HEK293 (cell line): ENCODE results near the gene NF2.

Experiments
- CTCF ChIA-PET: fragments of 350-600 bp; formaldehyde crosslinking; extraction: SDS; loops from one replicate; lab custom pipeline; 2021; ENCODE audit warnings: antibody characterized with exemption; lab: Yijun Ruan, JAX
- POLR2A ChIA-PET: fragments of 300-600 bp; formaldehyde crosslinking; extraction: SDS; loops from one replicate; lab custom pipeline; 2020; ENCODE audit warnings: antibody characterized with exemption, inconsistent platforms; lab: Yijun Ruan, JAX
- H3K27ac ChIP-seq: fragments of 200-500 bp; sonication (Bioruptor generic); 2 replicates; pipeline ENCODE4 v1.5.1; 2014; ENCODE audit warnings: low read depth, low read length, control low read depth, inconsistent platforms; ENCODE audit errors: extremely low read depth
- H3K36me3 ChIP-seq, 2 experiments: fragments of 200-500 bp in 1 of 2; sonication (Bioruptor generic) in 1 of 2; 1 replicate in 1 of 2; 2 replicates in 1 of 2; pipeline ENCODE4 v1.5.1; 2014 to 2017; ENCODE audit warnings: inconsistent platforms in 2 of 2, low read length in 2 of 2; ENCODE audit not compliant: control insufficient read depth in 2 of 2, insufficient read depth in 1 of 2
- H3K4me1 ChIP-seq: fragments of 200-500 bp; sonication (Bioruptor generic); 2 replicates; pipeline ENCODE4 v1.5.1; 2014; ENCODE audit warnings: mild to moderate bottlenecking, low read length, inconsistent platforms; ENCODE audit not compliant: control insufficient read depth, insufficient read depth
- H3K4me3 ChIP-seq: 2 replicates; pipeline ENCODE4 v1.5.1; 2011; ENCODE audit warnings: low read depth, mild to moderate bottlenecking, control low read depth, low read length, moderate library complexity
- H3K9me3 ChIP-seq: fragments of 200-500 bp; sonication (Bioruptor generic); 2 replicates; pipeline ENCODE4 v1.5.1; 2014; ENCODE audit warnings: low read depth, low read length, inconsistent platforms; ENCODE audit not compliant: control insufficient read depth, insufficient read depth
- EGR2 ChIP-seq: fragments of 450-650 bp; formaldehyde crosslinking; IDR thresholded peaks from 2 replicates; pipeline ENCODE4 v1.5.1; 2016; ENCODE audit warnings: low read depth, missing biosample characterization, missing genetic modification characterization
- GLIS1 ChIP-seq: fragments of 450-650 bp; formaldehyde crosslinking; IDR thresholded peaks from 2 replicates; pipeline ENCODE4 v1.5.1; 2016; ENCODE audit warnings: missing biosample characterization, missing genetic modification characterization
- GLIS2 ChIP-seq: fragments of 450-650 bp; formaldehyde crosslinking; IDR thresholded peaks from 2 replicates; pipeline ENCODE4 v1.5.1; 2016; ENCODE audit warnings: missing biosample characterization, missing genetic modification characterization
- MEIS1 ChIP-seq: sonication (generic); formaldehyde crosslinking; IDR thresholded peaks from 2 replicates; pipeline ENCODE4 v1.8.1; 2022; ENCODE audit warnings: missing genetic modification reagents, mild to moderate bottlenecking, borderline replicate concordance
- SALL2 ChIP-seq: fragments of 450-650 bp; formaldehyde crosslinking; IDR thresholded peaks from 2 replicates; pipeline ENCODE4 v1.5.0; 2017; ENCODE audit warnings: missing biosample characterization, mild to moderate bottlenecking, missing genetic modification characterization, borderline replicate concordance
- SETDB1 ChIP-seq: IDR thresholded peaks from one replicate; pipeline ENCODE4 v1.6.1; 2017; ENCODE audit warnings: mild to moderate bottlenecking, low read length, moderate library complexity, mixed read lengths; ENCODE audit not compliant: insufficient read length
- TSHZ1 ChIP-seq: fragments of 450-650 bp; formaldehyde crosslinking; IDR thresholded peaks from 2 replicates; pipeline ENCODE4 v1.5.1; 2016; ENCODE audit warnings: missing biosample characterization, missing genetic modification characterization, borderline replicate concordance
- YY2 ChIP-seq: fragments of 450-650 bp; formaldehyde crosslinking; IDR thresholded peaks from 2 replicates; pipeline ENCODE4 v1.5.1; 2016; ENCODE audit warnings: missing biosample characterization, missing genetic modification characterization
- ZIC2 ChIP-seq: fragments of 450-650 bp; formaldehyde crosslinking; IDR thresholded peaks from 2 replicates; pipeline ENCODE4 v1.5.1; 2016; ENCODE audit warnings: missing biosample characterization, missing genetic modification characterization
- ZNF16 ChIP-seq: fragments of 450-650 bp; formaldehyde crosslinking; IDR thresholded peaks from 2 replicates; pipeline ENCODE4 v1.5.1; 2016; ENCODE audit warnings: low read depth, missing biosample characterization, missing genetic modification characterization
- ZNF184 ChIP-seq: fragments of 450-650 bp; IDR thresholded peaks from 2 replicates; pipeline ENCODE4 v1.5.1; 2018; ENCODE audit warnings: missing biosample characterization, mild to moderate bottlenecking, missing genetic modification characterization
- ZNF311 ChIP-seq: fragments of 450-650 bp; formaldehyde crosslinking; IDR thresholded peaks from 2 replicates; pipeline ENCODE4 v1.5.1; 2017; ENCODE audit warnings: missing biosample characterization, missing genetic modification characterization, borderline replicate concordance
- ZNF398 ChIP-seq: fragments of 450-650 bp; formaldehyde crosslinking; IDR thresholded peaks from 2 replicates; pipeline ENCODE4 v1.5.1; 2017; ENCODE audit warnings: missing biosample characterization, missing genetic modification characterization
- ZNF521 ChIP-seq: fragments of 450-650 bp; formaldehyde crosslinking; IDR thresholded peaks from 2 replicates; pipeline ENCODE4 v1.5.1; 2017; ENCODE audit warnings: missing biosample characterization, mild to moderate bottlenecking, missing genetic modification characterization
- ZNF580 ChIP-seq: fragments of 450-650 bp; formaldehyde crosslinking; IDR thresholded peaks from 2 replicates; pipeline ENCODE4 v1.5.1; 2016; ENCODE audit warnings: missing biosample characterization, missing genetic modification characterization
- ZNF670 ChIP-seq: fragments of 450-650 bp; formaldehyde crosslinking; IDR thresholded peaks from 2 replicates; pipeline ENCODE4 v1.5.1; 2016; ENCODE audit warnings: missing biosample characterization, missing genetic modification characterization, low read depth
- ZNF747 ChIP-seq: fragments of 450-650 bp; formaldehyde crosslinking; IDR thresholded peaks from 2 replicates; pipeline ENCODE4 v1.5.1; 2016; ENCODE audit warnings: missing biosample characterization, missing genetic modification characterization
- TF ChIP-seq, protein P1 (sequence below): fragments of 450-650 bp; formaldehyde crosslinking; IDR thresholded peaks from 2 replicates; pipeline ENCODE4 v1.5.1; 2016; ENCODE audit warnings: missing biosample characterization, missing genetic modification characterization
- TF ChIP-seq, protein P2 (sequence below): fragments of 450-650 bp; formaldehyde crosslinking; IDR thresholded peaks from 2 replicates; pipeline ENCODE4 v1.5.1; 2016; ENCODE audit warnings: missing biosample characterization, missing genetic modification characterization
- TF ChIP-seq, protein P3 (sequence below): fragments of 450-650 bp; formaldehyde crosslinking; IDR thresholded peaks from 2 replicates; pipeline ENCODE4 v1.5.1; 2016; ENCODE audit warnings: missing biosample characterization, missing genetic modification characterization
- TF ChIP-seq, protein P4 (sequence below): fragments of 450-650 bp; IDR thresholded peaks from 2 replicates; pipeline ENCODE4 v1.5.1; 2018; ENCODE audit warnings: missing biosample characterization, mild to moderate bottlenecking, missing genetic modification characterization

The NF2 gene

GRCh38 chr22:29724843-29725242 lies 121.4 kb downstream of the NF2 start (continued):
- TF ChIP-seq, protein P1, sequence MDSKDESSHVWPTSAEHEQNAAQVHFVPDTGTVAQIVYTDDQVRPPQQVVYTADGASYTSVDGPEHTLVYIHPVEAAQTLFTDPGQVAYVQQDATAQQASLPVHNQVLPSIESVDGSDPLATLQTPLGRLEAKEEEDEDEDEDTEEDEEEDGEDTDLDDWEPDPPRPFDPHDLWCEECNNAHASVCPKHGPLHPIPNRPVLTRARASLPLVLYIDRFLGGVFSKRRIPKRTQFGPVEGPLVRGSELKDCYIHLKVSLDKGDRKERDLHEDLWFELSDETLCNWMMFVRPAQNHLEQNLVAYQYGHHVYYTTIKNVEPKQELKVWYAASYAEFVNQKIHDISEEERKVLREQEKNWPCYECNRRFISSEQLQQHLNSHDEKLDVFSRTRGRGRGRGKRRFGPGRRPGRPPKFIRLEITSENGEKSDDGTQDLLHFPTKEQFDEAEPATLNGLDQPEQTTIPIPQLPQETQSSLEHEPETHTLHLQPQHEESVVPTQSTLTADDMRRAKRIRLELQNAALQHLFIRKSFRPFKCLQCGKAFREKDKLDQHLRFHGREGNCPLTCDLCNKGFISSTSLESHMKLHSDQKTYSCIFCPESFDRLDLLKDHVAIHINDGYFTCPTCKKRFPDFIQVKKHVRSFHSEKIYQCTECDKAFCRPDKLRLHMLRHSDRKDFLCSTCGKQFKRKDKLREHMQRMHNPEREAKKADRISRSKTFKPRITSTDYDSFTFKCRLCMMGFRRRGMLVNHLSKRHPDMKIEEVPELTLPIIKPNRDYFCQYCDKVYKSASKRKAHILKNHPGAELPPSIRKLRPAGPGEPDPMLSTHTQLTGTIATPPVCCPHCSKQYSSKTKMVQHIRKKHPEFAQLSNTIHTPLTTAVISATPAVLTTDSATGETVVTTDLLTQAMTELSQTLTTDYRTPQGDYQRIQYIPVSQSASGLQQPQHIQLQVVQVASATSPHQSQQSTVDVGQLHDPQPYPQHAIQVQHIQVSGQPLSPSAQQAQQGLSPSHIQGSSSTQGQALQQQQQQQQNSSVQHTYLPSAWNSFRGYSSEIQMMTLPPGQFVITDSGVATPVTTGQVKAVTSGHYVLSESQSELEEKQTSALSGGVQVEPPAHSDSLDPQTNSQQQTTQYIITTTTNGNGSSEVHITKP (tag by site-specific recombination): no peak
- TF ChIP-seq ZIC2 (tag by site-specific recombination): peak; percentile 74
- no peak for TF ChIP-seq ZNF16 (tag by site-specific recombination)
- TF ChIP-seq ZNF670 (tag by site-specific recombination): no peak
- TF ChIP-seq ZNF747: no peak
- peak; percentile 84 for TF ChIP-seq GLIS1 (tag by site-specific recombination)
- TF ChIP-seq ZNF184: no peak
- peak; percentile 72 for TF ChIP-seq EGR2
- TF ChIP-seq GLIS2 (tag by site-specific recombination): peak; percentile 59; the same call in 1 of the 2 replicates

DNA sequence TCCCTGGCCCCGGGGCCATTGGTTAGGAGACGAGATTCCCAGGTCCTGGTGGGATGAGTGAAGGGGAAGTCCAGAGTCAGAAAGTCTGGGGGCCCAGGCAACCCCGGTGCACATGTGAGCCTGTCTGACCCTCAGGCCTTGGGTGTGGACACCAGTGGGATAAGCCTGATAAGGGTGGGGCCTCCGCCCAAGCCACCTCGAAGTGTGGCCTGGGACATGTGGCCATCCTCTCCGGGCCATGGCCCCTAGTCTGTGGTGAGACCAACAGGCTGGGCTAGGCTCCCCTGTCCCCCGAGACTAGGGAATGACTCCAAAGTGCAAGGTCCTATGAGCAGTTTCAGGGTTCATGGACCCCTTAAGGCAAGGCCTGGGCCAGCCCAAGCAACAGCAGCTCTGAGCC lies 122.7 kb downstream of the NF2 start:
- H3K9me3 ChIP-seq: no peaks in the 10 kb centered on the region
- no peak overlapping the region for H3K27ac ChIP-seq
- no peak overlapping the region for H3K4me3 ChIP-seq
- no peaks in the 10 kb centered on the region for H3K4me1 ChIP-seq
- CTCF ChIA-PET: interaction anchor here (0.6 to 1.4 kb wide), 6 partner anchors 8 to 325 kb away, joined by 3 to 9 read pairs (median 3); no protein-coding TSS in a partner anchor
- peaks cover 0 to 3% of the 10 kb centered on the region in 2 experiments; a peak in 1 of 3 replicates for H3K36me3 ChIP-seq
- POLR2A ChIA-PET: no interaction called here
- TF ChIP-seq ZNF521 (no peak), TSHZ1 (no peak), ZNF398 (no peak), SALL2 (tag by site-specific recombination) (no peak), ZNF16 (tag by site-specific recombination) (no peak), ZNF311 (tag by site-specific recombination) (no peak), YY2 (no peak), ZNF580 (tag by site-specific recombination) (no peak), ZNF184 (no peak), MEIS1 (CRISPR knock-in tag) (no peak), SETDB1 (no peak)
- TF ChIP-seq, protein P2, sequence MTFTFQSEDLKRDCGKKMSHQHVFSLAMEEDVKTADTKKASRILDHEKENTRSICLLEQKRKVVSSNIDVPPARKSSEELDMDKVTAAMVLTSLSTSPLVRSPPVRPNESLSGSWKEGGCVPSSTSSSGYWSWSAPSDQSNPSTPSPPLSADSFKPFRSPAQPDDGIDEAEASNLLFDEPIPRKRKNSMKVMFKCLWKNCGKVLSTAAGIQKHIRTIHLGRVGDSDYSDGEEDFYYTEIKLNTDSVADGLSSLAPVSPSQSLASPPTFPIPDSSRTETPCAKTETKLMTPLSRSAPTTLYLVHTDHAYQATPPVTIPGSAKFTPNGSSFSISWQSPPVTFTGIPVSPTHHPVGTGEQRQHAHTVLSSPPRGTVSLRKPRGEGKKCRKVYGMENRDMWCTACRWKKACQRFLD (tag by site-specific recombination): no peak
- TF ChIP-seq, protein P3, sequence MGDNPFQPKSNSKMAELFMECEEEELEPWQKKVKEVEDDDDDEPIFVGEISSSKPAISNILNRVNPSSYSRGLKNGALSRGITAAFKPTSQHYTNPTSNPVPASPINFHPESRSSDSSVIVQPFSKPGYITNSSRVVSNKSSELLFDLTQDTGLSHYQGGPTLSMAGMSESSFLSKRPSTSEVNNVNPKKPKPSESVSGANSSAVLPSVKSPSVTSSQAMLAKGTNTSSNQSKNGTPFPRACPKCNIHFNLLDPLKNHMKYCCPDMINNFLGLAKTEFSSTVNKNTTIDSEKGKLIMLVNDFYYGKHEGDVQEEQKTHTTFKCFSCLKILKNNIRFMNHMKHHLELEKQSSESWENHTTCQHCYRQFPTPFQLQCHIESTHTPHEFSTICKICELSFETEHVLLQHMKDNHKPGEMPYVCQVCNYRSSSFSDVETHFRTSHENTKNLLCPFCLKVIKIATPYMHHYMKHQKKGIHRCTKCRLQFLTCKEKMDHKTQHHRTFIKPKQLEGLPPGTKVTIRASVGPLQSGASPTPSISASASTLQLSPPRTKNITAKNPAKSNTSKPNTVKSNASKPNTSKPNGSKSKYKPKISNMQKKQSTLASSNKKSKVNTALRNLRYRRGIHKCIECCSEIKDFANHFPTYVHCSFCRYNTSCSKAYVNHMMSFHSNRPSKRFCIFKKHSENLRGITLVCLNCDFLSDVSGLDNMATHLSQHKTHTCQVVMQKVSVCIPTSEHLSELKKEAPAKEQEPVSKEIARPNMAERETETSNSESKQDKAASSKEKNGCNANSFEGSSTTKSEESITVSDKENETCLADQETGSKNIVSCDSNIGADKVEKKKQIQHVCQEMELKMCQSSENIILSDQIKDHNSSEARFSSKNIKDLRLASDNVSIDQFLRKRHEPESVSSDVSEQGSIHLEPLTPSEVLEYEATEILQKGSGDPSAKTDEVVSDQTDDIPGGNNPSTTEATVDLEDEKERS: no peak
- TF ChIP-seq, protein P4, sequence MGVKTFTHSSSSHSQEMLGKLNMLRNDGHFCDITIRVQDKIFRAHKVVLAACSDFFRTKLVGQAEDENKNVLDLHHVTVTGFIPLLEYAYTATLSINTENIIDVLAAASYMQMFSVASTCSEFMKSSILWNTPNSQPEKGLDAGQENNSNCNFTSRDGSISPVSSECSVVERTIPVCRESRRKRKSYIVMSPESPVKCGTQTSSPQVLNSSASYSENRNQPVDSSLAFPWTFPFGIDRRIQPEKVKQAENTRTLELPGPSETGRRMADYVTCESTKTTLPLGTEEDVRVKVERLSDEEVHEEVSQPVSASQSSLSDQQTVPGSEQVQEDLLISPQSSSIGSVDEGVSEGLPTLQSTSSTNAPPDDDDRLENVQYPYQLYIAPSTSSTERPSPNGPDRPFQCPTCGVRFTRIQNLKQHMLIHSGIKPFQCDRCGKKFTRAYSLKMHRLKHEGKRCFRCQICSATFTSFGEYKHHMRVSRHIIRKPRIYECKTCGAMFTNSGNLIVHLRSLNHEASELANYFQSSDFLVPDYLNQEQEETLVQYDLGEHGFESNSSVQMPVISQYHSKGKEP: no peak
